PC-3 (cell line): ENCODE measurements around the gene ZNF107.

Experiments
- EZH2 ChIP-seq: fragments of 300-600 bp; sonication (generic); IDR thresholded peaks from one replicate; pipeline ENCODE4 v1.6.1; 2017; ENCODE audit warnings: antibody characterized with exemption, mild to moderate bottlenecking, low read length; ENCODE audit not compliant: unreplicated experiment
- EZH2phosphoT487 ChIP-seq: fragments of 300-600 bp; sonication (generic); IDR thresholded peaks from 2 replicates; pipeline ENCODE4 v1.6.1; 2018; ENCODE audit warnings: mild to moderate bottlenecking, antibody characterized with exemption, low read length, borderline replicate concordance
- TF ChIP-seq, protein P1 (sequence below): fragments of 300-600 bp; sonication (generic); conservative IDR thresholded peaks from 2 replicates; pipeline ENCODE4 v1.5.1; 2017; ENCODE audit warnings: antibody characterized with exemption, low read depth, mild to moderate bottlenecking, low read length

DNA sequence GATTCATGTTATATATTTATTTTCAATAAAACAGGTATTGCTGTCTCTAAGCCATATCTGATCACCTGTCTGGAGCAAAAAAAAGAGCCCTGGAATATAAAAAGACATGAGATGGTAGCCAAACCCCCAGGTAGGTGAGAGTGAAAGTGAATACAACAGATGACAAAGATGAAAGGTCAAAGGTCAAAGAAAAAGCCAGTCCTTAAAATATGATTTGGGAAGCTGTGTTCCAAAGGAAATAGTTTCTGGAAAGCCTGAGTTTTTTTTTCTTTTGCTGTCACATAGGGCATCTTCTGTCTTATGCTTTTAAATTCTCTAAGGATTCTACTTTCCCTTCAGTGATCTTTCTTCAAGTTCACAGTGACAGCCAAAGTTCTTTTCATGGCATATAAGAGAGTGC lies 25.9 kb downstream of the ZNF107 start:
- TF ChIP-seq, protein P1, sequence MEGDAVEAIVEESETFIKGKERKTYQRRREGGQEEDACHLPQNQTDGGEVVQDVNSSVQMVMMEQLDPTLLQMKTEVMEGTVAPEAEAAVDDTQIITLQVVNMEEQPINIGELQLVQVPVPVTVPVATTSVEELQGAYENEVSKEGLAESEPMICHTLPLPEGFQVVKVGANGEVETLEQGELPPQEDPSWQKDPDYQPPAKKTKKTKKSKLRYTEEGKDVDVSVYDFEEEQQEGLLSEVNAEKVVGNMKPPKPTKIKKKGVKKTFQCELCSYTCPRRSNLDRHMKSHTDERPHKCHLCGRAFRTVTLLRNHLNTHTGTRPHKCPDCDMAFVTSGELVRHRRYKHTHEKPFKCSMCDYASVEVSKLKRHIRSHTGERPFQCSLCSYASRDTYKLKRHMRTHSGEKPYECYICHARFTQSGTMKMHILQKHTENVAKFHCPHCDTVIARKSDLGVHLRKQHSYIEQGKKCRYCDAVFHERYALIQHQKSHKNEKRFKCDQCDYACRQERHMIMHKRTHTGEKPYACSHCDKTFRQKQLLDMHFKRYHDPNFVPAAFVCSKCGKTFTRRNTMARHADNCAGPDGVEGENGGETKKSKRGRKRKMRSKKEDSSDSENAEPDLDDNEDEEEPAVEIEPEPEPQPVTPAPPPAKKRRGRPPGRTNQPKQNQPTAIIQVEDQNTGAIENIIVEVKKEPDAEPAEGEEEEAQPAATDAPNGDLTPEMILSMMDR: no peak
- no peak for TF ChIP-seq EZH2
- TF ChIP-seq EZH2phosphoT487: no peak
